Ovary (tissue), 1 donor: ENCODE results near the gene PET100.

Source experiments
- EP300 ChIP-seq: sonication (generic); formaldehyde crosslinking; IDR thresholded peaks from one replicate; pipeline ENCODE4 v1.6.1; 2017; ENCODE audit warnings: antibody characterized with exemption
- POLR2A ChIP-seq: fragments of 450-650 bp; IDR thresholded peaks from one replicate; pipeline ENCODE4 v1.6.1; 2017; ENCODE audit warnings: antibody characterized with exemption, mild to moderate bottlenecking, moderate library complexity

GRCh38 chr19:7598180-7598579 is 31.4 kb upstream of the PET100 start:
- TF ChIP-seq POLR2A (no peak), EP300 (no peak)
